ENCODE data around the gene EHHADH.
"Not testable (repeated sequence)": the region's sequence is repeated elsewhere in the genome, so short reads cannot be mapped to it uniquely, and the experiment has no call there.

EHHADH gene

DNA sequence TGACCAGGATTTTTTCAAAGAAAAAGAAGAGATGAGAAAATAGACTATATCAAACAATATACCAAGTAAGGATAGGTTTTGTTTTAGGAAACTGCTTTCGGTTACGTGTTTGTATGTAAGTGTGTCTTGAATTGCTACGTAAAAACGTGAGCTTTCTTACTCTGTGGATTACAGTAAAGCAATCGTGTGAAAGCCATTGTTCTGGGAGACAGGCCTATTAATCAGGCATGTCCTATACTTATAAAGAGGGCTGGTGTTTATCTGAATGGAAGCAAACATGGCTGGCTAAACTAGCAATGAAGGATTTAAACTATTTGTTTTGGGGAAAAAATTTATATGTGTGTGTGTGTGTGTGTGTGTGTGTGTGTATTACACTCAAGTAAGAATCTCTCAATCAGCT, 2.6 kb downstream of the EHHADH start:
- no peak for DNase-seq (ENCODE audit: low read depth in 2 of 2)

- no peak for DNase-seq (ENCODE audit: low read depth in 2 of 2)
Measured at GRCh38 chr3:185250653-185251052, 3.2 kb downstream of the EHHADH start.

DNA sequence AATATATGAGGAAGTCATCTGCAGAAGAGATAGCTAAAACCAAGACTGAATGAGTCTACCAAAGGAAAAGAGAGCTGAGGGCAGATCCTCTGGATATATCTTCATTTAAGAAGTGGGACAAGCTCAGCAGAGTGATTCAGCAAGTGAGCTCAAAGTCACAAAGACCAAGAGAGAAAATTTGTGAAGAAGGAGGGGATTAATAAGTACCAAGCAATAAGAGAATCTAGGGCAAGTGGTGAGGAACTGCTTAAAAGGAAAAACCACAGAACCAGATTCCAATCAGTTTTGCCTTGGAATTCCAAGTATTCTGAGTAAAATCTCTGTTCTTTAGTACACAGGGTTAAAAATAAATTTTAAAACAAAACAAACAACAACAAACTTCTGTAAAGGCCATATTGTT, 3.6 kb downstream of the EHHADH start:
- DNase-seq (ENCODE audit: low read depth in 2 of 2): no peak

DNA sequence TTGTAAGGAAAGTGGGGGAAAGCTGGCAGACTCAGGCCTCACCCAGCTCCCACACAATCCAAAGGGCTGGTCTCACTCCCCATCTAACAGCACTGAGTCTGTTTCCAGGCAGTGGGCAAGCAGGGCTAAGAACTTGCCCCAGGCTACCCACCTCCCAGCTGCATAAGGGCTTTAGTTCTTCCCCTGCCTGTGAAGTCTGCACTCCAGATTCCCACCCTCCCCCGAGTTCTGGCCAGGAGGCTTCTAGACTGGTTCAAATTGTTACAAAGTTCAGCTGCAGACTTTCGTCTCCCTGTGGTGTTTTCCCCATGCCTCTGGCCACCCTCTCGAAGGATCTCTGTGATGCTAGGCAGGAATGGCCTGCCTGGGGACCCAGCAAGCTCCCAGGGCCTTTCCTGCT, 11.2 kb downstream of the EHHADH start:
- no peak for DNase-seq (ENCODE audit: low read depth in 2 of 2)

- DNase-seq (ENCODE audit: low read depth in 2 of 2): no peak
Measured at GRCh38 chr3:185236969-185237368, 16.9 kb downstream of the EHHADH start.

- no peak for DNase-seq (ENCODE audit: low read depth in 2 of 2)
Measured at GRCh38 chr3:185233328-185233727, 20.5 kb downstream of the EHHADH start.

- not testable (repeated sequence) for DNase-seq (ENCODE audit: low read depth in 2 of 2)
Measured at GRCh38 chr3:185226526-185226925, 27.3 kb downstream of the EHHADH start.

DNA sequence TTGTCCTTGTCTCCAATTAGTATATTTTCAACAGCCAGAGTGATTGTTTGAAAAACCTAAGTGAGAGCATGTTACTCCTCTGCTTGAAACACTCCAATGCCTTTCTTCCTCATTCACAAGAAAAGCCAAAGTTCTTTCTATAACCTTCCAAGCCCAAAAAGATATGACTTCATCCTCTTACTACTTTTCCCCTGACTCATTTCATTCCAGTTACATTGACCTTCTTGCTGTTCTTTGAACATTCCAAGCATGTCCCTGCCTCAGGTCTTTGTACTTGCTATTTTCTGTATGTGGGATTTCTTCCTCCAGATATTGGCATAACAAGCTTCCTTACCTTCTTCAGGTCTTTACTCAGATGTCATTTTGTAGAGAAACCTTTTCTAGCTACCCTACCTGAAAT, 28.3 kb downstream of the EHHADH start:
- no peak for DNase-seq (ENCODE audit: low read depth in 2 of 2)

DNA sequence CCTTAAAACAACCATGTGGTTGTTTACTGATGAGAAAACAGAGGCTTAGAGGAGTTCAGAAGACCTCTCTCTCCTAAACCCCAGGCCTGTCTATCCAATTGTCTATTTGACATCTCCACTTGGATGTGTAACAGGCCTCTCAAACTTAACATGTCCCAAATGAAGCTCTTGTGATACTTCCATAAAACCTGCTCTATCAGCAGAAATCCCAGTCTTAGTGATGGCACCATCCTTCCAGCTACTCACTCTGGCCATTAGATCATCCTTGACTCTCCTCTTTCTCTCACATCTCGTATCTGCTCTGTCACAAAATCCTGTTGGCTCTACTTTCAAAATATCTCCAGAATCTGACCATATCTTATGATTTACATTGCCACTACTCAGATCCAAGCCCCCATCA, 28.8 kb downstream of the EHHADH start:
- DNase-seq (ENCODE audit: low read depth in 2 of 2): no peak

DNA sequence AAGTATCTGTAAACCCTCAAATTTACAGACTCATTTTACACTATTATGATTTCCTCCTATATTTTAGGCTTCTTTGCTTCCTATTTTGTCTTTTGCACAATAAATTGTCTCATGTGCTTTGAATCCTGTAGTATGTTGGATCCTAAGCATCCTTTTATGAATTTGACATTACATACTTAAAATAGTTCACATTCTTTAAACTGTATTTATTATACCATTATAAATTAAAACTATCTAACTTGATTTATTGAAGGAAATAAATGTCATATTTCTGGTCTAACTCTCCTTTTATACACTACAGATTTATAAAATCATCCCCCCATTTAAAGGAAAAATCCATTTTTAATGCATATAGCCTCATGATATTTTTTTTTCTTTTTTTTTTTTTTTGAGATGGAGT, 32.6 kb downstream of the EHHADH start:
- no peak for DNase-seq (ENCODE audit: low read depth in 2 of 2)

DNA sequence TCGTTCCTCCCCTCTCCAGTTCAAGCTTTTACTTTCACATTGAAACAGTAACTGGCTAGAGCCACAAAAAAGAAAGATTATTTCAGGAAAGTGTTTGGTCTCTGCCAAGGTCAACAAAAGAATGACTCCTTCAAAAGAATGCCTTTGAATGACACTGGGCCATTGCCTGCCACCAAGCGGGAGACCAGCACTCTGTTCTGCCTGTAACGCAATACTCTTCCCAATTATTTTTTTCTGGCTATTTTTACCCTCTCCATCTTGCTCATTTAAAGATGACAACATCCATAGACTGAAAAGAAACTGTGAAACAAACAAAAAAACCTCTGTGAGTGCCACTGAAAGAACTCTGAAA, 37.3 kb downstream of the EHHADH start:
- DNase-seq (ENCODE audit: low read depth in 2 of 2): no peak

GRCh38 chr3:185215873-185216606, 37.8 kb downstream of the EHHADH start:
- DNase-seq (ENCODE audit: low read depth in 2 of 2): no peak

GRCh38 chr3:185212559-185212958, 41.3 kb downstream of the EHHADH start:
- DNase-seq (ENCODE audit: low read depth in 2 of 2): no peak

DNA sequence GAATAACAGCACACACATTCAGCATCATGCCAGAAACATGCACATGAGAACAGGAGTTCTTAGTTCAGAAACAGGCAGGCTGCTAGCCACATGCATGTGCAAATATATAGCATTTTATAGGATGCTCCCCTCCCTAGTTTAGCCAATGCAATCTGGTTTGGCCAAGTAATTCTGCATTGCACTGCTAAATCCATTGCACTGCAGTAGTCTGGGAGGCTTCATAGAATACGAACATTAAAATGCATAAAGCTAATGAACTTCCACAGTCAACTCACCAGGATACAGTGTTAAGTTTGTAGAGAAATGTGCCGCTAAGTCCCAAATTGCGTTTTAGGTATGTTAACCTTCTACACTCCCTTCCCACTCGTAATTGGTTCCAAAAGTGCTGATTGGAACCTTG, 41.8 kb downstream of the EHHADH start:
- no peak for DNase-seq (ENCODE audit: low read depth in 2 of 2)

DNA sequence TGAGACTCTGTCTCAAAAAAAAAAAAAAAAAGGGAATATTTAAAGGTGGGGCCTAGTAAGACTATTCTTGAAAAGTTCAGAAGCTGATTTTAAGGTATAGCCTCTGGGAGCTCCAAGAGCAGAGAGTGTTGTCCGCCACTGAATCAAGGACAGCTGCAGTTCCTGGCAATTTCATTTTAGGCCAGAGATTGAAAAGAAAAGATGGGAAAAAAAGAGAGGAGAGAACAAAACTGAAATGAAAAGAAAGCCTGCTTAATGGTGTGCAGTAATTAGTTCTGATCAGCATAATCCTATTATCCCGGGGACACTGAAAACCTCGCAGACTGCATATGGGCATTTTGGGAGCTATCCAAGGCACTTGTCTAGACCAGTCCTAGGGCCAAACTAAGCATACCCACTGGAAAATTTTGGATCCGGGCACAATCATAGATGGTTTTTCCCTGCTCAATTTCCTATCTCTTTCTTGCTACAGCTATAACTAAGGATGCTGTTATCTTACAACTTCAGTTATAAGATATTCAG, 43.2 kb downstream of the EHHADH start:
- no peak for DNase-seq (ENCODE audit: low read depth in 2 of 2)

DNA sequence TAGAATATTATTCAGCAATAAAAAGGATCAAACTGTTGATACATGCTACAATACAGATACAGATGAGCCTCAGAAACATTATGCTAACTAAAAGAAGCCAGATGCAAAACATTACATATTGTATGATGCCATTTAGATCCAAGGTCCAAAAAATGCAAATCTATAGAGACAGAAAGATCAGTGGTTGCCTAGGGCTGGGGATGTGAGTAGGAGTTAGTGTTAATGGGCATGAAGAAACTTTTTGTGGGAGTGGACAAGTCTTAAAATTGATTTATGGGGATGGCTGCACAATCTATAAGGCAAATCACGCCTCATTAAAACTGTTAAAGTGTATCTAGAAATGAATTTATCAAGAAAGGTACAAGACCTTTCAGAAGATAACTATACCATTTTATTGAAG, 45.0 kb downstream of the EHHADH start:
- DNase-seq (ENCODE audit: low read depth in 2 of 2): no peak

DNA sequence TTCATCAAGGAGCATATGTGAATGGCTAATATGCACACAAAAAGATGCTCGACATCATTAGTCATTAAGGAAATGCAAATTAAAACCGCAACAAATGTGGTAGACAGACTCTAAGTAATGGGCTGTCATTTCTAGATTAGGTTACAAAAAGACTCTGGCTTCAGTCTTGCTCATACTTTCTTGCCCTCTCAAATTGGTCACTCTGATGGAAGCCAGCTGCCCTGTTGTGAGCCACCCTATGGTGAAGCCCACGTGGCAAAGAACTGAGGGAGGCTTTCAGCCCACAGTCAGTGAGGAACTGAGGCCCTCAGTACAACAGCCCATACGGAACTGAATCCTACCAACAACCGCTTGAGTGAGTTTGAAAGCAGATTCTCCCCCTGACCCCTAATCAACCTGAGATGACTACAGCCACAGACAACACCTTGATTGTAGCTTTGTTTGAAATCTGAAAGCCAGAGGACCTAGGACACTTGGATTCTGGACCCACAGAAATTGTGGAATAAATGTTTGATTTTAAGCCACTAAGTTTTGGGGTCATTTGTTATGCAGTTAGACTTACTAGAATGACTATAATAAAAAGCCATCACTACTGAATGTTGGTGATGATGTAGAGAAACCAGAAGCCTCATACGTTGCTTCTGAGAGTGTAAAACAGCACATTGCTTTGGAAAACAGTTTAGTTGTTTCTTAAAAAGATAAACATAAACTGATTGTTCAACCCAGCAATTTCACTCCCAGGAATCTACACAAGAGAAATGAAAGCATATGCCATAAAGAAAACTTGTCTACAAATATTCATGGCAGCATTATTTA, 45.7 kb downstream of the EHHADH start:
- no peak for DNase-seq (ENCODE audit: low read depth in 2 of 2)

DNA sequence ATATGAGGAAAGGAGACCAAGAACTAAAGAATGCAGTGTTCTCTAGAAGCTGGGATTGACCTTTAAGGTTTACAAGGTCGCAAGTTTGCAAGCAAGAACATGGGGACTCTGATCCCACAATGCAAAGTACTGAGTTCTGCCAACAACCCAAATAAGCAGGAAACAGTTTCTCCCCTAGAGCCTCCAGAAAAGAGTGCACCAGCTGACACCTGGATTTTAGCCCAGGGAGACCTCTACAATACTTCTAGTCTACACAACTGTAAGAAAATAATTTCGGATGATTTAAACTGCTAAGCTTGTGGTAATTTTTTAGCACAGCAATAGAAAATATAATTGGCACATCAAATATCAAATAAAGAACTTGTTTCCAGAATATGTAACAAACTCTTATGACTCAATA, 46.4 kb downstream of the EHHADH start:
- no peak for DNase-seq (ENCODE audit: low read depth in 2 of 2)

- no peak for DNase-seq (ENCODE audit: low read depth in 2 of 2)
Measured at GRCh38 chr3:185205865-185206264, 48.0 kb downstream of the EHHADH start.

- no peak for DNase-seq (ENCODE audit: low read depth in 2 of 2)
Measured at GRCh38 chr3:185204894-185205293, 49.0 kb downstream of the EHHADH start.

- DNase-seq (ENCODE audit: low read depth in 2 of 2): no peak
Measured at GRCh38 chr3:185200639-185201038, 53.2 kb downstream of the EHHADH start.

GRCh38 chr3:185199671-185200070, 54.2 kb downstream of the EHHADH start:
- DNase-seq (ENCODE audit: low read depth in 2 of 2): no peak

- DNase-seq (ENCODE audit: low read depth in 2 of 2): no peak
Measured at GRCh38 chr3:185199206-185199605, 54.6 kb downstream of the EHHADH start.

Measured in stimulated activated CD4-positive, alpha-beta T cell treated with anti-CD3 and anti-CD28 coated beads, Interleukin-12 subunit alpha, Interleukin-12 subunit beta, amount 100 ng/mL, for 24 hours (primary cell).